Measurements from ENCODE around the gene SLC35E1. TPM values are rescaled to one million over a fixed set of nuclear protein-coding genes. Genes with fewer than 3 reads are reported as not detected.

Gene SLC35E1
- total and polyA plus RNA-seq, 2 of the 13 experiments (the other 11 are each of a cell fraction or from before 2014, with no cell fraction given) = 21.2 to 46.5 TPM

GRCh38 chr19:16542045-16542909 is 29.9 kb downstream of the SLC35E1 start, which contains the start of gene CHERP (continued):
- TF ChIP-seq, protein P1, sequence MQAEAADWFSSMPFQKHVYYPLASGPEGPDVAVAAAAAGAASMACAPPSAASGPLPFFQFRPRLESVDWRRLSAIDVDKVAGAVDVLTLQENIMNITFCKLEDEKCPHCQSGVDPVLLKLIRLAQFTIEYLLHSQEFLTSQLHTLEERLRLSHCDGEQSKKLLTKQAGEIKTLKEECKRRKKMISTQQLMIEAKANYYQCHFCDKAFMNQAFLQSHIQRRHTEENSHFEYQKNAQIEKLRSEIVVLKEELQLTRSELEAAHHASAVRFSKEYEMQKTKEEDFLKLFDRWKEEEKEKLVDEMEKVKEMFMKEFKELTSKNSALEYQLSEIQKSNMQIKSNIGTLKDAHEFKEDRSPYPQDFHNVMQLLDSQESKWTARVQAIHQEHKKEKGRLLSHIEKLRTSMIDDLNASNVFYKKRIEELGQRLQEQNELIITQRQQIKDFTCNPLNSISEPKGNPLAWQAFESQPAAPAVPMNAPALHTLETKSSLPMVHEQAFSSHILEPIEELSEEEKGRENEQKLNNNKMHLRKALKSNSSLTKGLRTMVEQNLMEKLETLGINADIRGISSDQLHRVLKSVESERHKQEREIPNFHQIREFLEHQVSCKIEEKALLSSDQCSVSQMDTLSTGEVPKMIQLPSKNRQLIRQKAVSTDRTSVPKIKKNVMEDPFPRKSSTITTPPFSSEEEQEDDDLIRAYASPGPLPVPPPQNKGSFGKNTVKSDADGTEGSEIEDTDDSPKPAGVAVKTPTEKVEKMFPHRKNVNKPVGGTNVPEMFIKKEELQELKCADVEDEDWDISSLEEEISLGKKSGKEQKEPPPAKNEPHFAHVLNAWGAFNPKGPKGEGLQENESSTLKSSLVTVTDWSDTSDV (CRISPR knock-in tag; IDR thresholded peaks at IDR 0.05) = peak; percentile 57; the same call in 1 of the 2 replicates
- TF ChIP-seq NCOA2 (CRISPR knock-in tag; IDR thresholded peaks at IDR 0.05) (peak; percentile 10; the same call in 1 of the 2 replicates), ZNF878 (CRISPR knock-in tag; IDR thresholded peaks at IDR 0.05) (peak; percentile 62; the same call in 1 of the 2 replicates), HDAC2 (CRISPR knock-in tag; IDR thresholded peaks at IDR 0.05) (peak; percentile 61; the same call in 1 of the 2 replicates), ZNF232 (CRISPR knock-in tag; IDR thresholded peaks at IDR 0.05; ENCODE audit: borderline replicate concordance) (no peak), RFXANK (CRISPR knock-in tag; IDR thresholded peaks at IDR 0.05) (no peak), POGZ (CRISPR knock-in tag; IDR thresholded peaks at IDR 0.05) (peak; percentile 53; the same call in 1 of the 2 replicates), ZNF629 (CRISPR knock-in tag; conservative IDR thresholded peaks at IDR 0.05) (no peak), KLF6 (CRISPR knock-in tag; IDR thresholded peaks at IDR 0.05) (peak; percentile 61), DMAP1 (CRISPR knock-in tag; IDR thresholded peaks at IDR 0.05) (peak; percentile 84), CBX5 (CRISPR knock-in tag; IDR thresholded peaks at IDR 0.05; ENCODE audit: borderline replicate concordance) (peak; percentile 35; the same call in 1 of the 2 replicates), MTA1 (CRISPR knock-in tag; IDR thresholded peaks at IDR 0.05; ENCODE audit: borderline replicate concordance) (0 out of 2 replicates have a peak, but pooled peaks have one; percentile 17), ZFX (CRISPR knock-in tag; IDR thresholded peaks at IDR 0.05; ENCODE audit: low read depth) (peak; percentile 93), MEF2D (CRISPR knock-in tag; IDR thresholded peaks at IDR 0.05) (peak; percentile 74; the same call in 1 of the 2 replicates), NFE2L1 (CRISPR knock-in tag; IDR thresholded peaks at IDR 0.05; ENCODE audit: borderline replicate concordance) (no peak), FOXM1 (CRISPR knock-in tag; IDR thresholded peaks at IDR 0.05) (no peak), ZNF747 (CRISPR knock-in tag; IDR thresholded peaks at IDR 0.05; ENCODE audit: borderline replicate concordance) (peak; percentile 26; the same call in 1 of the 2 replicates)
- TF ChIP-seq, protein P2, sequence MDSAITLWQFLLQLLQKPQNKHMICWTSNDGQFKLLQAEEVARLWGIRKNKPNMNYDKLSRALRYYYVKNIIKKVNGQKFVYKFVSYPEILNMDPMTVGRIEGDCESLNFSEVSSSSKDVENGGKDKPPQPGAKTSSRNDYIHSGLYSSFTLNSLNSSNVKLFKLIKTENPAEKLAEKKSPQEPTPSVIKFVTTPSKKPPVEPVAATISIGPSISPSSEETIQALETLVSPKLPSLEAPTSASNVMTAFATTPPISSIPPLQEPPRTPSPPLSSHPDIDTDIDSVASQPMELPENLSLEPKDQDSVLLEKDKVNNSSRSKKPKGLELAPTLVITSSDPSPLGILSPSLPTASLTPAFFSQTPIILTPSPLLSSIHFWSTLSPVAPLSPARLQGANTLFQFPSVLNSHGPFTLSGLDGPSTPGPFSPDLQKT (CRISPR knock-in tag; IDR thresholded peaks at IDR 0.05; ENCODE audit: borderline replicate concordance) = peak; percentile 58; the same call in 1 of the 2 replicates
- TF ChIP-seq, protein P3, sequence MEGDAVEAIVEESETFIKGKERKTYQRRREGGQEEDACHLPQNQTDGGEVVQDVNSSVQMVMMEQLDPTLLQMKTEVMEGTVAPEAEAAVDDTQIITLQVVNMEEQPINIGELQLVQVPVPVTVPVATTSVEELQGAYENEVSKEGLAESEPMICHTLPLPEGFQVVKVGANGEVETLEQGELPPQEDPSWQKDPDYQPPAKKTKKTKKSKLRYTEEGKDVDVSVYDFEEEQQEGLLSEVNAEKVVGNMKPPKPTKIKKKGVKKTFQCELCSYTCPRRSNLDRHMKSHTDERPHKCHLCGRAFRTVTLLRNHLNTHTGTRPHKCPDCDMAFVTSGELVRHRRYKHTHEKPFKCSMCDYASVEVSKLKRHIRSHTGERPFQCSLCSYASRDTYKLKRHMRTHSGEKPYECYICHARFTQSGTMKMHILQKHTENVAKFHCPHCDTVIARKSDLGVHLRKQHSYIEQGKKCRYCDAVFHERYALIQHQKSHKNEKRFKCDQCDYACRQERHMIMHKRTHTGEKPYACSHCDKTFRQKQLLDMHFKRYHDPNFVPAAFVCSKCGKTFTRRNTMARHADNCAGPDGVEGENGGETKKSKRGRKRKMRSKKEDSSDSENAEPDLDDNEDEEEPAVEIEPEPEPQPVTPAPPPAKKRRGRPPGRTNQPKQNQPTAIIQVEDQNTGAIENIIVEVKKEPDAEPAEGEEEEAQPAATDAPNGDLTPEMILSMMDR (CRISPR knock-in tag; IDR thresholded peaks at IDR 0.05) = no peak; the same call in 1 of the 2 replicates
- TF ChIP-seq, protein P4, sequence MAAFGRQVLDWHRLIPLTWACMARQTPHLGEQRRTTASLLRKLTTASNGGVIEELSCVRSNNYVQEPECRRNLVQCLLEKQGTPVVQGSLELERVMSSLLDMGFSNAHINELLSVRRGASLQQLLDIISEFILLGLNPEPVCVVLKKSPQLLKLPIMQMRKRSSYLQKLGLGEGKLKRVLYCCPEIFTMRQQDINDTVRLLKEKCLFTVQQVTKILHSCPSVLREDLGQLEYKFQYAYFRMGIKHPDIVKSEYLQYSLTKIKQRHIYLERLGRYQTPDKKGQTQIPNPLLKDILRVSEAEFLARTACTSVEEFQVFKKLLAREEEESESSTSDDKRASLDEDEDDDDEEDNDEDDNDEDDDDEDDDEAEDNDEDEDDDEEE (CRISPR knock-in tag; IDR thresholded peaks at IDR 0.05) = no peak
- TF ChIP-seq, protein P5, sequence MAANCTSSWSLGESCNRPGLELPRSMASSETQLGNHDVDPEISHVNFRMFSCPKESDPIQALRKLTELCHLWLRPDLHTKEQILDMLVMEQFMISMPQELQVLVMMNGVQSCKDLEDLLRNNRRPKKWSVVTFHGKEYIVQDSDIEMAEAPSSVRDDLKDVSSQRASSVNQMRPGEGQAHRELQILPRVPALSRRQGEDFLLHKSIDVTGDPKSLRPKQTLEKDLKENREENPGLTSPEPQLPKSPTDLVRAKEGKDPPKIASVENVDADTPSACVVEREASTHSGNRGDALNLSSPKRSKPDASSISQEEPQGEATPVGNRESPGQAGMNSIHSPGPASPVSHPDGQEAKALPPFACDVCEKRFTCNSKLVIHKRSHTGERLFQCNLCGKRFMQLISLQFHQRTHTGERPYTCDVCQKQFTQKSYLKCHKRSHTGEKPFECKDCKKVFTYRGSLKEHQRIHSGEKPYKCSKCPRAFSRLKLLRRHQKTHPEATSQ (CRISPR knock-in tag; IDR thresholded peaks at IDR 0.05; ENCODE audit: borderline replicate concordance) = peak; percentile 78; the same call in 1 of the 2 replicates

All from HepG2 (cell line).